Left ventricle myocardium inferior (tissue), 1 donor: ENCODE measurements around the gene IPO9. TPM values are rescaled to one million over a fixed set of nuclear protein-coding genes. Genes with fewer than 3 reads are reported as not detected.
A peak's percentile ranks its signal among the peaks of the same experiment; 100 is the strongest.
"Not testable (repeated sequence)": the region's sequence is repeated elsewhere in the genome, so short reads cannot be mapped to it uniquely, and the experiment has no call there.

ENCODE experiments used
- DNase-seq: peaks from one replicate; pipeline ENCODE4 v3.0.0-alpha.2; 2020
- H3K27ac ChIP-seq: fragments of 200-600 bp; replicated peaks from 2 replicates; pipeline ENCODE4 v1.8.0; 2021
- H3K27me3 ChIP-seq: fragments of 200-600 bp; 2 replicates; pipeline ENCODE4 v1.8.0; 2021; ENCODE audit warnings: low read depth
- H3K36me3 ChIP-seq: fragments of 200-600 bp; 2 replicates; pipeline ENCODE4 v1.8.0; 2021
- H3K4me1 ChIP-seq: fragments of 200-600 bp; 2 replicates; pipeline ENCODE4 v1.8.0; 2021
- H3K4me3 ChIP-seq: fragments of 200-600 bp; 2 replicates; pipeline ENCODE4 v1.8.0; 2021; ENCODE audit warnings: mild to moderate bottlenecking, moderate library complexity
- H3K9me3 ChIP-seq: fragments of 200-600 bp; replicated peaks from 2 replicates; pipeline ENCODE4 v1.8.0; 2021
- intact Hi-C: fragments of 100-400 bp; cut with micrococcal nuclease; formaldehyde crosslinking; loops from one replicate; pipeline ENCODE4 v1.11.0; 2022
- total RNA-seq: library from RNA; stranded (reverse); fragmentation: NEBNext Ultra II Directional; extraction: Animal tissue kit (Norgen Biotek cat#: 25700); gene quantifications from one replicate; pipeline ENCODE4 v1.2.1, GENCODE V29; 2021
- TF ChIP-seq, protein P1 (sequence below): fragments of 200-600 bp; IDR thresholded peaks from 2 replicates; pipeline ENCODE4 v1.8.0; 2021; ENCODE audit warnings: antibody characterized with exemption, mild to moderate bottlenecking, borderline replicate concordance
- donor health status: DM: no; HTN: yes; CAD: no; lungs with severe emphysema.

The IPO9 gene
- total RNA-seq, 1 donor from 2014 or later: 20.1 TPM

DNA sequence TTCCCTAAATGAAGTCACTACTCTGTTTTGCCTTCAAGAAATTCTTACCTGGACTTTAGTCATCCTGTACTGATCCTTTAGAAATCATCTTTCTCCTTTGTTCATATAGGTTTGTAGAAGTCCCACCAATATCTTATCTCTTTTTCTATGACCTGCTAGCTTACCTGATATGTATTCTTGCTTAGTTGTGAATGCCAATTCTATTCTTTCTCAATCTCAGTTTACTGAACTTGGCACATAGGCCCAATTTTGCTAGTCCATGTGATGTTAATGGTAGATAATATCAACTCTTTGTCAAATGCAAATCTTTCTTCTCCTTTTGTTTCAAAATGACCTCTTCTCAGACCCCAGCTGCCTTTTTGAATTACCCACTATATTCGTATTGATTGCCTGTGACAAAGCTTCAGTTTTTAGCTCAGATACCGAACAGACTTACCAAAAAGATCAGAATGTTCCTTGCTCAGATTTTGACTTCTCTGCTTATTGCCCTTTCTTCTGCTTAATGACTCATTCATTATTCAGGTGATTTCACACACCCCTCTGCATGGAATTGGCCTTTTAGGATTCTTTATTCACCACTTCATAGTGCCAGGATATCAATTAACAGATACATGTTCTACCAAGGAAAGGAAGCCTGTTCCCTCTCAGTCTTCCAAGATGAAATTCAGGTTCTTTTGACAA, 20.6 kb downstream of the IPO9 start:
- H3K9me3 ChIP-seq: no peaks in the 10 kb centered on the region
- TF ChIP-seq, protein P1, sequence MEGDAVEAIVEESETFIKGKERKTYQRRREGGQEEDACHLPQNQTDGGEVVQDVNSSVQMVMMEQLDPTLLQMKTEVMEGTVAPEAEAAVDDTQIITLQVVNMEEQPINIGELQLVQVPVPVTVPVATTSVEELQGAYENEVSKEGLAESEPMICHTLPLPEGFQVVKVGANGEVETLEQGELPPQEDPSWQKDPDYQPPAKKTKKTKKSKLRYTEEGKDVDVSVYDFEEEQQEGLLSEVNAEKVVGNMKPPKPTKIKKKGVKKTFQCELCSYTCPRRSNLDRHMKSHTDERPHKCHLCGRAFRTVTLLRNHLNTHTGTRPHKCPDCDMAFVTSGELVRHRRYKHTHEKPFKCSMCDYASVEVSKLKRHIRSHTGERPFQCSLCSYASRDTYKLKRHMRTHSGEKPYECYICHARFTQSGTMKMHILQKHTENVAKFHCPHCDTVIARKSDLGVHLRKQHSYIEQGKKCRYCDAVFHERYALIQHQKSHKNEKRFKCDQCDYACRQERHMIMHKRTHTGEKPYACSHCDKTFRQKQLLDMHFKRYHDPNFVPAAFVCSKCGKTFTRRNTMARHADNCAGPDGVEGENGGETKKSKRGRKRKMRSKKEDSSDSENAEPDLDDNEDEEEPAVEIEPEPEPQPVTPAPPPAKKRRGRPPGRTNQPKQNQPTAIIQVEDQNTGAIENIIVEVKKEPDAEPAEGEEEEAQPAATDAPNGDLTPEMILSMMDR: no peak
- H3K4me1 ChIP-seq: peaks cover 37% of the 10 kb centered on the region
- DNase-seq: no peak
- peak overlapping the region; percentile 79 for H3K27ac ChIP-seq
- peaks cover 51% of the 10 kb centered on the region for H3K36me3 ChIP-seq
- intact Hi-C loops: no loop called here
- no peak overlapping the region for H3K4me3 ChIP-seq
- no peaks in the 10 kb centered on the region for H3K27me3 ChIP-seq

DNA sequence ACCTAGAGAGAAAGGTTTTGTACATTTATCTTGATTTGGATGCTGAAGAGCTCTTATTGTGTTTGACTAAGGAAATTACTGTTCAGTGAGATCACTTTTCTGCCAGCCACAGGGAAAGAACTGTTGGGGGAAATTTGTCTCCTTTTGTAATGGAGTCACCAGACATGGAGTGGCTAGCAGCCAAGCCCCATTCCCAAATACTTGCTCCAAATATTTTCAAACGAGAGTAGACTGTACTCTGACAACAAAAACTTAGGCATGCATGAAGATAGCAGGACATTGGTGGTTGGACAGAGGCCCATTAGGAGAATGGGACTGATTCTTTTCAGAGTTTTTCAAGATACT, 21.1 kb downstream of the IPO9 start:
- no peaks in the 10 kb centered on the region for H3K9me3 ChIP-seq
- H3K4me1 ChIP-seq: peaks cover 37% of the 10 kb centered on the region
- peak; percentile 30 for DNase-seq
- intact Hi-C loops: no loop called here
- peak overlapping the region; percentile 79 for H3K27ac ChIP-seq
- H3K27me3 ChIP-seq: no peaks in the 10 kb centered on the region
- peak overlapping the region; percentile 5 for H3K4me3 ChIP-seq
- peaks cover 57% of the 10 kb centered on the region for H3K36me3 ChIP-seq
- TF ChIP-seq, protein P1: no peak

DNA sequence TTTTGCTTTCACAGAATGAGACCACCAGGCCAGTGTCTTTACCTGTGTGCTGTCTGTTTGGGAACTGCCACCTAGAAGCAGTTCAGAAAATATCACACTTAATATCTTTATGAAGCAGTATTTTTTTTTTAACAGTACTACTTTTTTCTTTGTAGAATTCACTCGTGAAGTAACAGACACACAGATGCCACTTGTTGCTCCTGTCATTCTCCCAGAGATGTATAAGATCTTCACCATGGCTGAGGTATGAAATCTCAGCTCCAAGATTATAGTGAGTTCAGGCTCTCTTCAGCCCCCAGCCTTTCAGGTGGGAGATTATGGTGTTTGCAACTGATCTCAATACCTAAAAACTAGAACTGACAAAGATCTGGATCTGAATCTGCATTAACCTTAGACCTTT, 23.0 kb downstream of the IPO9 start:
- no peak for DNase-seq
- H3K36me3 ChIP-seq: peaks cover 76% of the 10 kb centered on the region
- intact Hi-C loops: no loop called here
- TF ChIP-seq, protein P1: no peak
- peaks cover 35% of the 10 kb centered on the region for H3K4me1 ChIP-seq
- H3K4me3 ChIP-seq: no peak overlapping the region
- H3K9me3 ChIP-seq: no peaks in the 10 kb centered on the region
- H3K27ac ChIP-seq: peak overlapping the region; percentile 79
- H3K27me3 ChIP-seq: no peaks in the 10 kb centered on the region

DNA sequence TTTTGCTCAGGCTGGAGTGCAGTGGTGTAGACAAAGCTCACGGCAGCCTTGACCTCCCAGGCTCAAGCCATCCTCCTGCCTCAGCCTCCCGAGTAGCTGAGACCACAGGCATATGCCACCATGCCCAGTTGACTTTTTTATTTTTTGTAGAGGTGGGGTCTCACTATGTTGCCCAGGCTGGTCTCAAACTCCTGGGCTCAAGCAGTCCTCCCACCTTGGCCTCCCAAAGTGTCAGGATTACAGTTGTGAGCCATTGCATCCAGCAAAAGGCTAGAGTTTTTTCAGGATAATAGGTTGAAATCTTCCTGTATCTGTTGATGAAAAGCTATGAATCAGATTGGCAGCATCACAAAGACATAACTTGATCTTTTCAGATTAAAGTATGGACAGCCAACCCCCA, 27.8 kb downstream of the IPO9 start:
- intact Hi-C loops, DNase-seq, H3K27me3 ChIP-seq, H3K4me1 ChIP-seq, H3K4me3 ChIP-seq, H3K9me3 ChIP-seq, H3K27ac ChIP-seq: not testable (repeated sequence)
- peaks cover 94% of the 10 kb centered on the region for H3K36me3 ChIP-seq

DNA sequence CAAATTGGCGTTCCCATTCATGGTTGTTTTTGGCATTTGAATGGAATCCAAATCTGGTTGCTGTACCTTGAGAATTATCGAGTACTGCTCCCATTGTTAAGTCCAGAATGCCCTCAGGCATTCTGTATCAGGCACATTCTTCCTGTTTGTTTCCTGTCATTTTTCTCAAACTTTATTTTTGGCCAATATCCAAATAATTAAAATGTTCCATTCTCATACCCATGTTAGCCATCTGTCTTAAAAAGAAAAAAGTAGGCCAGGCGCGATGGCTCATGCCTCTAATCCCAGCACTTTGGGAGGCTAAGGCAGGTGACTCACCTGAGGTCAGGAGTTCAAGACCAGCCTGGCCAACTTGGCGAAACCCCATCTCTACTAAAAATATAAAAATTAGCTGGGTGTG, 30.5 kb downstream of the IPO9 start:
- Histone ChIP-seq H3K4me1 (peaks cover 4% of the 10 kb centered on the region), H3K27me3 (no peaks in the 10 kb centered on the region), H3K27ac (peak overlapping the region; percentile 40), H3K9me3 (no peaks in the 10 kb centered on the region), H3K4me3 (no peak overlapping the region), H3K36me3 (peaks cover 91% of the 10 kb centered on the region)
- no peak for DNase-seq
- TF ChIP-seq, protein P1: no peak
- intact Hi-C loops: no loop called here

DNA sequence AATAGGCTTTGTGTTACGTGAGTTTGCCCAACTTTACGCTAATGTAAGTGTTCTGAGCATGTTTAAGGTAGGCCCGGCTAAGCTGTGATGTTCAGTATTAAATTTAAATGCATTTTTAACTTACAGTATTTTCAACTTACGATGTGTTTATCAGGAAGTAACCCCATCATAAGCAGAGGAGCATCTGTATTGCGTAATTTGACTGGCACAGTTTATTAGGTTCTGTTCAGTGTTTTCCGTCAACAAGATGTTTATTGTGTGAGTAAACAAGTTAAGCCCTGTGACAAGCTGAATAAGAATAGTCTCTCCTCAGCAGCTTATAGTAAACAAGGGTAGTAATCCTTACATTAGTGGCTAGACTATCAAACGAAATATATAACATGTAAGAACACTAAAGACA, 32.5 kb downstream of the IPO9 start:
- no peaks in the 10 kb centered on the region for H3K27me3 ChIP-seq
- intact Hi-C loops: no loop called here
- no peak overlapping the region for H3K27ac ChIP-seq
- no peak overlapping the region for H3K4me3 ChIP-seq
- H3K36me3 ChIP-seq: peaks cover 85% of the 10 kb centered on the region
- H3K9me3 ChIP-seq: no peaks in the 10 kb centered on the region
- no peak for DNase-seq
- TF ChIP-seq, protein P1: no peak
- peaks cover 4% of the 10 kb centered on the region for H3K4me1 ChIP-seq
